K562 (cell line): ENCODE data around the gene USP48.

ENCODE experiments used
- BHLHE40 ChIP-seq: IDR thresholded peaks from 2 replicates; pipeline ENCODE4 v1.6.1; 2011; ENCODE audit warnings: low read length, improper control_type of control experiment
- ETV6 ChIP-seq, 3 experiments: fragments of 150-350 bp in 1 of 3; sonication (generic) in 1 of 3; formaldehyde crosslinking in 1 of 3; IDR thresholded peaks; 2 replicates each; pipeline versions ENCODE4 v1.6.1 to v1.8.0; 2014 to 2022; ENCODE audit warnings: borderline replicate concordance in 2 of 3, low read depth in 2 of 3, antibody characterized with exemption in 1 of 3, low read length in 1 of 3, mild to moderate bottlenecking in 1 of 3, missing genetic modification reagents in 1 of 3
- MCM2 ChIP-seq: fragments of 450-650 bp; IDR thresholded peaks from 2 replicates; pipeline ENCODE4 v1.6.1; 2017; ENCODE audit warnings: low read depth, mild to moderate bottlenecking
- RAD21 ChIP-seq, 2 experiments: fragments of 250-450 bp in 1 of 2; fragments of 450-650 bp in 1 of 2; sonication (Bioruptor Pico) in 1 of 2; formaldehyde crosslinking in 1 of 2; IDR thresholded peaks in 1 of 2; conservative IDR thresholded peaks in 1 of 2; 2 replicates each; pipeline versions ENCODE4 v1.4.0 to v1.8.0; 2020 to 2022; ENCODE audit warnings: mild to moderate bottlenecking in 2 of 2, moderate library complexity in 1 of 2
- TF ChIP-seq, protein P1 (sequence below): fragments of 250-450 bp; sonication (Bioruptor Pico); IDR thresholded peaks from 2 replicates; pipeline ENCODE4 v1.9.0; 2021; ENCODE audit warnings: mild to moderate bottlenecking, inconsistent platforms
- TF ChIP-seq, protein P2 (sequence below): fragments of 450-650 bp; IDR thresholded peaks from 2 replicates; pipeline ENCODE4 v1.6.1; 2017; ENCODE audit warnings: mild to moderate bottlenecking, moderate library complexity
- TF ChIP-seq, protein P3 (sequence below), 3 experiments: IDR thresholded peaks in 2 of 3; conservative IDR thresholded peaks in 1 of 3; 2 replicates each; pipeline ENCODE4 v1.5.1; 2011 to 2012; ENCODE audit warnings: low read length in 3 of 3, mild to moderate bottlenecking in 3 of 3, control low read depth in 2 of 3, improper control_type of control experiment in 1 of 3, inconsistent platforms in 1 of 3, low read depth in 1 of 3, mixed read lengths in 1 of 3, moderate library complexity in 1 of 3; ENCODE audit not compliant: insufficient read depth in 2 of 3
- TF ChIP-seq, protein P4 (sequence below): fragments of 250-450 bp; sonication (Bioruptor Pico); IDR thresholded peaks from 2 replicates; pipeline ENCODE4 v1.4.0; 2020; ENCODE audit warnings: mild to moderate bottlenecking, moderate library complexity

DNA sequence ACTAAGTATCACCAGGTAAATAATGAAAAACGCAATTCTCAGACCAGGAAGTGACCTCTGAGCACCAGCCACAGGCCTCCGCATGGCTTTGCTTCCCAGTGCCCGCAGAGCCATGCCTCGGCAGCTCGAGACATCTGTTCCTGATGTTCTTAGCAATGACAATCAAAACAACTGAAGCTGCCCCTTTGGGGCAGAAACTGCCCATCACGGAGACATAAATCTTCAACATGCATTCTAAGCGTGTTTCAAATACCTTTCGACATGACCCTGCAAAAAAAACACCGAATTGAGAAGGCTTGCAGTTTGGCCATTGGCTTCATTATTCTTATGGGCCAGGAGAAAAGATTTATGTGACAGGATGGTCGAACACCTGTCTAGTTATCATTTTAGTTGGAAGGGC lies 108.0 kb downstream of the USP48 start:
- TF ChIP-seq RAD21 (CRISPR knock-in tag; conservative IDR thresholded peaks at IDR 0.05 in 1 of 2, IDR thresholded peaks at IDR 0.05 in 1 of 2) (no peak), ETV6 (IDR thresholded peaks at IDR 0.05; ENCODE audit: borderline replicate concordance in 1 of 2, low read depth in 2 of 2, low read length in 1 of 2) (no peak), ETV6 (CRISPR knock-in tag; IDR thresholded peaks at IDR 0.05; ENCODE audit: borderline replicate concordance) (no peak), BHLHE40 (no peak), MCM2 (no peak)
- TF ChIP-seq, protein P1, sequence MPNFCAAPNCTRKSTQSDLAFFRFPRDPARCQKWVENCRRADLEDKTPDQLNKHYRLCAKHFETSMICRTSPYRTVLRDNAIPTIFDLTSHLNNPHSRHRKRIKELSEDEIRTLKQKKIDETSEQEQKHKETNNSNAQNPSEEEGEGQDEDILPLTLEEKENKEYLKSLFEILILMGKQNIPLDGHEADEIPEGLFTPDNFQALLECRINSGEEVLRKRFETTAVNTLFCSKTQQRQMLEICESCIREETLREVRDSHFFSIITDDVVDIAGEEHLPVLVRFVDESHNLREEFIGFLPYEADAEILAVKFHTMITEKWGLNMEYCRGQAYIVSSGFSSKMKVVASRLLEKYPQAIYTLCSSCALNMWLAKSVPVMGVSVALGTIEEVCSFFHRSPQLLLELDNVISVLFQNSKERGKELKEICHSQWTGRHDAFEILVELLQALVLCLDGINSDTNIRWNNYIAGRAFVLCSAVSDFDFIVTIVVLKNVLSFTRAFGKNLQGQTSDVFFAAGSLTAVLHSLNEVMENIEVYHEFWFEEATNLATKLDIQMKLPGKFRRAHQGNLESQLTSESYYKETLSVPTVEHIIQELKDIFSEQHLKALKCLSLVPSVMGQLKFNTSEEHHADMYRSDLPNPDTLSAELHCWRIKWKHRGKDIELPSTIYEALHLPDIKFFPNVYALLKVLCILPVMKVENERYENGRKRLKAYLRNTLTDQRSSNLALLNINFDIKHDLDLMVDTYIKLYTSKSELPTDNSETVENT, result no peak
- TF ChIP-seq, protein P2, sequence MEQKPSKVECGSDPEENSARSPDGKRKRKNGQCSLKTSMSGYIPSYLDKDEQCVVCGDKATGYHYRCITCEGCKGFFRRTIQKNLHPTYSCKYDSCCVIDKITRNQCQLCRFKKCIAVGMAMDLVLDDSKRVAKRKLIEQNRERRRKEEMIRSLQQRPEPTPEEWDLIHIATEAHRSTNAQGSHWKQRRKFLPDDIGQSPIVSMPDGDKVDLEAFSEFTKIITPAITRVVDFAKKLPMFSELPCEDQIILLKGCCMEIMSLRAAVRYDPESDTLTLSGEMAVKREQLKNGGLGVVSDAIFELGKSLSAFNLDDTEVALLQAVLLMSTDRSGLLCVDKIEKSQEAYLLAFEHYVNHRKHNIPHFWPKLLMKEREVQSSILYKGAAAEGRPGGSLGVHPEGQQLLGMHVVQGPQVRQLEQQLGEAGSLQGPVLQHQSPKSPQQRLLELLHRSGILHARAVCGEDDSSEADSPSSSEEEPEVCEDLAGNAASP, result no peak
- TF ChIP-seq, protein P3, sequence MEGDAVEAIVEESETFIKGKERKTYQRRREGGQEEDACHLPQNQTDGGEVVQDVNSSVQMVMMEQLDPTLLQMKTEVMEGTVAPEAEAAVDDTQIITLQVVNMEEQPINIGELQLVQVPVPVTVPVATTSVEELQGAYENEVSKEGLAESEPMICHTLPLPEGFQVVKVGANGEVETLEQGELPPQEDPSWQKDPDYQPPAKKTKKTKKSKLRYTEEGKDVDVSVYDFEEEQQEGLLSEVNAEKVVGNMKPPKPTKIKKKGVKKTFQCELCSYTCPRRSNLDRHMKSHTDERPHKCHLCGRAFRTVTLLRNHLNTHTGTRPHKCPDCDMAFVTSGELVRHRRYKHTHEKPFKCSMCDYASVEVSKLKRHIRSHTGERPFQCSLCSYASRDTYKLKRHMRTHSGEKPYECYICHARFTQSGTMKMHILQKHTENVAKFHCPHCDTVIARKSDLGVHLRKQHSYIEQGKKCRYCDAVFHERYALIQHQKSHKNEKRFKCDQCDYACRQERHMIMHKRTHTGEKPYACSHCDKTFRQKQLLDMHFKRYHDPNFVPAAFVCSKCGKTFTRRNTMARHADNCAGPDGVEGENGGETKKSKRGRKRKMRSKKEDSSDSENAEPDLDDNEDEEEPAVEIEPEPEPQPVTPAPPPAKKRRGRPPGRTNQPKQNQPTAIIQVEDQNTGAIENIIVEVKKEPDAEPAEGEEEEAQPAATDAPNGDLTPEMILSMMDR (IDR thresholded peaks at IDR 0.05 in 2 of 3, conservative IDR thresholded peaks at IDR 0.05 in 1 of 3; ENCODE audit: insufficient read depth in 2 of 3, low read depth in 1 of 3, low read length in 3 of 3), result no peak
- TF ChIP-seq, protein P4, sequence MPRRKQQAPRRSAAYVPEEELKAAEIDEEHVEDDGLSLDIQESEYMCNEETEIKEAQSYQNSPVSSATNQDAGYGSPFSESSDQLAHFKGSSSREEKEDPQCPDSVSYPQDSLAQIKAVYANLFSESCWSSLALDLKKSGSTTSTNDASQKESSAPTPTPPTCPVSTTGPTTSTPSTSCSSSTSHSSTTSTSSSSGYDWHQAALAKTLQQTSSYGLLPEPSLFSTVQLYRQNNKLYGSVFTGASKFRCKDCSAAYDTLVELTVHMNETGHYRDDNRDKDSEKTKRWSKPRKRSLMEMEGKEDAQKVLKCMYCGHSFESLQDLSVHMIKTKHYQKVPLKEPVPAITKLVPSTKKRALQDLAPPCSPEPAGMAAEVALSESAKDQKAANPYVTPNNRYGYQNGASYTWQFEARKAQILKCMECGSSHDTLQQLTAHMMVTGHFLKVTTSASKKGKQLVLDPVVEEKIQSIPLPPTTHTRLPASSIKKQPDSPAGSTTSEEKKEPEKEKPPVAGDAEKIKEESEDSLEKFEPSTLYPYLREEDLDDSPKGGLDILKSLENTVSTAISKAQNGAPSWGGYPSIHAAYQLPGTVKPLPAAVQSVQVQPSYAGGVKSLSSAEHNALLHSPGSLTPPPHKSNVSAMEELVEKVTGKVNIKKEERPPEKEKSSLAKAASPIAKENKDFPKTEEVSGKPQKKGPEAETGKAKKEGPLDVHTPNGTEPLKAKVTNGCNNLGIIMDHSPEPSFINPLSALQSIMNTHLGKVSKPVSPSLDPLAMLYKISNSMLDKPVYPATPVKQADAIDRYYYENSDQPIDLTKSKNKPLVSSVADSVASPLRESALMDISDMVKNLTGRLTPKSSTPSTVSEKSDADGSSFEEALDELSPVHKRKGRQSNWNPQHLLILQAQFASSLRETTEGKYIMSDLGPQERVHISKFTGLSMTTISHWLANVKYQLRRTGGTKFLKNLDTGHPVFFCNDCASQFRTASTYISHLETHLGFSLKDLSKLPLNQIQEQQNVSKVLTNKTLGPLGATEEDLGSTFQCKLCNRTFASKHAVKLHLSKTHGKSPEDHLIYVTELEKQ (CRISPR knock-in tag), result no peak
